CD4-positive, alpha-beta T cell (primary cell): ENCODE data around the gene ELMO1. TPM values are rescaled to one million over a fixed set of nuclear protein-coding genes. Genes with fewer than 3 reads are reported as not detected.

ENCODE experiments used
- ATAC-seq: fragments of 200-7000 bp; cut with Tn5 transposase; one replicate; pipeline ENCODE4 v1.10.0; 2022; ENCODE audit warnings: mild to moderate bottlenecking; ENCODE audit not compliant: poor library complexity
- CTCF ChIA-PET: fragments of 350-600 bp; sonication (Branson Sonifier 250); formaldehyde crosslinking; loops from one replicate; lab custom pipeline; 2021; ENCODE audit warnings: antibody characterized with exemption, inconsistent platforms; lab: Charles Lee
- POLR2A ChIA-PET: fragments of 350-600 bp; sonication (Branson Sonifier 250); formaldehyde crosslinking; loops from one replicate; lab custom pipeline; 2021; ENCODE audit warnings: antibody characterized with exemption, inconsistent platforms; lab: Charles Lee
- DNase-seq, 14 experiments: peaks; one replicate each; pipeline ENCODE4 v3.0.0-alpha.2; 2013 to 2020; ENCODE audit warnings: mixed read lengths in 2 of 14
- H3K27ac ChIP-seq, 2 donors: one replicate each; pipeline versions ENCODE4 v1.5.1 to v1.7.0; 2013; ENCODE audit warnings: low read length in 2 of 2, low read depth in 1 of 2, mild to moderate bottlenecking in 1 of 2
- H3K27me3 ChIP-seq, 2 experiments: 1 replicate in 1 of 2; 2 replicates in 1 of 2; pipeline versions ENCODE4 v1.6.1 to v1.7.0; 2013; ENCODE audit warnings: low read length in 2 of 2, control low read depth in 1 of 2, mild to moderate bottlenecking in 1 of 2, moderate library complexity in 1 of 2; ENCODE audit not compliant: insufficient read depth in 2 of 2, control insufficient read depth in 1 of 2
- H3K36me3 ChIP-seq: one replicate; pipeline ENCODE4 v1.6.1; 2013; ENCODE audit warnings: low read length, control low read depth; ENCODE audit not compliant: insufficient read depth
- H3K4me1 ChIP-seq: one replicate; pipeline ENCODE4 v1.6.1; 2013; ENCODE audit warnings: low read length, control low read depth; ENCODE audit not compliant: insufficient read depth
- H3K4me3 ChIP-seq: one replicate; pipeline ENCODE4 v1.5.1; 2013; ENCODE audit warnings: mild to moderate bottlenecking, low read length, moderate library complexity
- H3K9me3 ChIP-seq, 2 experiments: 1 replicate in 1 of 2; 2 replicates in 1 of 2; pipeline versions ENCODE4 v1.6.1 to v1.7.0; 2013; ENCODE audit warnings: low read length in 2 of 2, mild to moderate bottlenecking in 2 of 2, control low read depth in 1 of 2, moderate library complexity in 1 of 2; ENCODE audit not compliant: control insufficient read depth in 1 of 2, insufficient read depth in 1 of 2
- H3K27ac Mint-ChIP-seq: one replicate; pipeline ENCODE4 v1.8.0; 2020; ENCODE audit warnings: mixed read lengths
- H3K27me3 Mint-ChIP-seq: one replicate; pipeline ENCODE4 v1.8.0; 2021; ENCODE audit warnings: mixed read lengths
- H3K36me3 Mint-ChIP-seq: one replicate; pipeline ENCODE4 v1.8.0; 2021; ENCODE audit warnings: low read depth, mixed read lengths
- H3K4me1 Mint-ChIP-seq: one replicate; pipeline ENCODE4 v1.8.0; 2021; ENCODE audit warnings: low read depth, mixed read lengths
- H3K4me3 Mint-ChIP-seq: one replicate; pipeline ENCODE4 v1.8.0; 2020; ENCODE audit warnings: mild to moderate bottlenecking, mixed read lengths
- H3K9me3 Mint-ChIP-seq: one replicate; pipeline ENCODE4 v1.8.0; 2020; ENCODE audit warnings: mixed read lengths
- intact Hi-C, 2 experiments: fragments of 100-400 bp; cut with DNase I in 1 of 2; cut with micrococcal nuclease in 1 of 2; formaldehyde crosslinking; loops; one replicate each; pipeline versions ENCODE4 v1.15.1 to v1.9.0; 2023 to 2025; cut with DNase I, micrococcal nuclease
- total RNA-seq, 174 experiments: library from RNA in 2 of 174; stranded (reverse) in 2 of 174; gene quantifications; one replicate each; pipeline ENCODE4 v1.2.3 and lab custom pipeline; 2021 to 2026
- TF ChIP-seq, protein P1 (sequence below): fragments of 200-600 bp; IDR thresholded peaks from one replicate; pipeline ENCODE4 v1.8.0; 2022; ENCODE audit warnings: antibody characterized with exemption, mild to moderate bottlenecking

The ELMO1 gene
- total RNA-seq, 2 experiments from 2014 or later, result 117 to 120 TPM

DNA sequence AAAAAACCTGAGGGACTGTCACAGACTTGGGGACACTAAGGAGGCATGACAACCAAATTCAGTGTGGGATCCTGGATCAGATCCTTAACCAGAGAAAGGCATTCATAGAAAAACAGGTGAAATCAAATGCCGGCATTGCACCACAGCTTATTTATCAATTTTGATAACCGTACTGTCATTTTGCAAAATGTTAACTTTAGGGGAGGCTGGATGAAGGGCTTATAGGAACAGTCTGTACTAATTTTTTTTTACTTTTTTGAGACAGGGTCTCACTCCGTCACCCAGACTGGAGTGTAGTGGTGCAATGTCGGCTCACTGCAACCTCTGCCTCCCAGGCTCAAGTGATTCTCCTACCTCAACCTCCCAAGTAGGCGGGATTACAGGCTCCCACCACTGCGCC is 217.1 kb downstream of the ELMO1 start:
- ChIA-PET CTCF (no interaction called here), POLR2A (no interaction called here)
- H3K9me3 ChIP-seq, result no peaks in the 10 kb centered on the region
- no peak overlapping the region for H3K27ac ChIP-seq
- H3K27me3 ChIP-seq, result no peaks in the 10 kb centered on the region
- H3K27ac Mint-ChIP-seq, result no peak overlapping the region
- H3K4me1 Mint-ChIP-seq, result peaks cover 45% of the 10 kb centered on the region
- no peak for DNase-seq
- peaks cover 32% of the 10 kb centered on the region for H3K36me3 ChIP-seq
- intact Hi-C loops, result loop anchor here (10.0 kb wide), 2 partner anchors 213 to 603 kb away; partner anchors contain the start of gene ELMO1 (in 1 of the 2)
- peaks cover 5% of the 10 kb centered on the region for H3K4me1 ChIP-seq
- no peak overlapping the region for H3K4me3 Mint-ChIP-seq
- TF ChIP-seq, protein P1, sequence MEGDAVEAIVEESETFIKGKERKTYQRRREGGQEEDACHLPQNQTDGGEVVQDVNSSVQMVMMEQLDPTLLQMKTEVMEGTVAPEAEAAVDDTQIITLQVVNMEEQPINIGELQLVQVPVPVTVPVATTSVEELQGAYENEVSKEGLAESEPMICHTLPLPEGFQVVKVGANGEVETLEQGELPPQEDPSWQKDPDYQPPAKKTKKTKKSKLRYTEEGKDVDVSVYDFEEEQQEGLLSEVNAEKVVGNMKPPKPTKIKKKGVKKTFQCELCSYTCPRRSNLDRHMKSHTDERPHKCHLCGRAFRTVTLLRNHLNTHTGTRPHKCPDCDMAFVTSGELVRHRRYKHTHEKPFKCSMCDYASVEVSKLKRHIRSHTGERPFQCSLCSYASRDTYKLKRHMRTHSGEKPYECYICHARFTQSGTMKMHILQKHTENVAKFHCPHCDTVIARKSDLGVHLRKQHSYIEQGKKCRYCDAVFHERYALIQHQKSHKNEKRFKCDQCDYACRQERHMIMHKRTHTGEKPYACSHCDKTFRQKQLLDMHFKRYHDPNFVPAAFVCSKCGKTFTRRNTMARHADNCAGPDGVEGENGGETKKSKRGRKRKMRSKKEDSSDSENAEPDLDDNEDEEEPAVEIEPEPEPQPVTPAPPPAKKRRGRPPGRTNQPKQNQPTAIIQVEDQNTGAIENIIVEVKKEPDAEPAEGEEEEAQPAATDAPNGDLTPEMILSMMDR, result no peak
- H3K27me3 Mint-ChIP-seq, result no peaks in the 10 kb centered on the region
- no peak for ATAC-seq
- peaks cover 43% of the 10 kb centered on the region for H3K36me3 Mint-ChIP-seq
- H3K4me3 ChIP-seq, result no peak overlapping the region
- no peaks in the 10 kb centered on the region for H3K9me3 Mint-ChIP-seq

DNA sequence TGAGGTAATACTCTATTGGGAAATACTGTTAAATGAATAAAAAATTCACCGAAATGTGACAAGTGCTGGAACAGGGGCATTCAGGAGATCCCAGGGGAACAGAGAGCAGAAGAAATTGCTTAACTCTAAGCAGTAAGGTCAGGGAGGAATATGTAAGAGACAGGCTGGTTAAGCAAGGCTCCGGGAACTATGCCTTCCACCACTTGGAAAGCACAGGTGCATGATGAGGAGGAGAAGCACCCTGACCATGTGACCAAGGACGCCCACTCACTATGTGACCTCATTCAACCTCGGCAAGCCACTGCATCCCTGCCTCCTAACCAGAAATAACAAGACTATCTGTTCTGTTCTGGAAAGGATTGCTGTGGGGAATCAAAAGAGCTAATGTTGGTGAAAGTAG is 218.4 kb downstream of the ELMO1 start:
- Mint-ChIP-seq H3K4me3 (no peak overlapping the region), H3K36me3 (peaks cover 57% of the 10 kb centered on the region), H3K4me1 (peaks cover 44% of the 10 kb centered on the region), H3K9me3 (no peaks in the 10 kb centered on the region), H3K27me3 (no peaks in the 10 kb centered on the region), H3K27ac (no peak overlapping the region)
- CTCF ChIA-PET, result no interaction called here
- ATAC-seq (no peak), DNase-seq (no peak)
- Histone ChIP-seq H3K27ac (no peak overlapping the region), H3K4me3 (no peak overlapping the region), H3K4me1 (peaks cover 5% of the 10 kb centered on the region), H3K27me3 (no peaks in the 10 kb centered on the region), H3K36me3 (peaks cover 36% of the 10 kb centered on the region), H3K9me3 (no peaks in the 10 kb centered on the region)
- POLR2A ChIA-PET, result interaction anchor here (0.8 to 1.1 kb wide), 2 partner anchors 12 to 61 kb away, joined by 3 read pairs; no protein-coding TSS in a partner anchor
- TF ChIP-seq, protein P1, result no peak
- intact Hi-C loops, result loop anchor here (10.0 kb wide), 2 partner anchors 215 to 605 kb away; partner anchors contain the start of gene ELMO1 (in 1 of the 2)

DNA sequence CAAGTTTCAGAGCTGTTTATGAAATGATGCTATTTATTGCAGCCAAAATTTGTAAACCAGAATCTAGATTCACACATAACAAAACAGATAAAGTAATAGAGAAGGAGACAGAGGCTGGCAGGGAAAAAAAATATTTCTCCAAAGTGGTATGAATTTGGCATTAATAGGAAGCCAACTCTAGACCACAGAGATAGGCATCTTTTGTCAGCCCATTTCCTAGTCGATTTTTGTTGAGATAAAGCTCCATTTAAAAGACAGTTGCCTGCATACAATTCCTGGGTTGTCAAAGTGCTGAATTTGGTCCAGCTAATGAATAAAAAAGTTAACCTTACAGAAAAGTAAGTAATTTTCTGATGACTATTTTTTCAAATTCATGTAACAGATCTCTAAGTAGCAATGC is 219.3 kb downstream of the ELMO1 start:
- H3K36me3 ChIP-seq, result peaks cover 42% of the 10 kb centered on the region
- ChIA-PET POLR2A (interaction anchor here (0.8 to 1.1 kb wide), 2 partner anchors 13 to 62 kb away, joined by 3 read pairs; no protein-coding TSS in a partner anchor), CTCF (no interaction called here)
- no peak for DNase-seq
- intact Hi-C loops, result no loop called here
- no peaks in the 10 kb centered on the region for H3K27me3 Mint-ChIP-seq
- ATAC-seq, result no peak
- peaks cover 39% of the 10 kb centered on the region for H3K4me1 Mint-ChIP-seq
- H3K27ac ChIP-seq, result no peak overlapping the region
- H3K36me3 Mint-ChIP-seq, result peaks cover 65% of the 10 kb centered on the region
- H3K27me3 ChIP-seq, result no peaks in the 10 kb centered on the region
- H3K9me3 ChIP-seq, result no peaks in the 10 kb centered on the region
- no peak overlapping the region for H3K27ac Mint-ChIP-seq
- H3K9me3 Mint-ChIP-seq, result no peaks in the 10 kb centered on the region
- TF ChIP-seq, protein P1, result no peak
- H3K4me1 ChIP-seq, result peaks cover 5% of the 10 kb centered on the region
- H3K4me3 Mint-ChIP-seq, result no peak overlapping the region
- H3K4me3 ChIP-seq, result no peak overlapping the region
